ENCODE measurements around the gene LDLRAD1.

GRCh38 chr1:54004481-54005049 is 13.4 kb downstream of the LDLRAD1 start:
- TF ChIP-seq REST (IDR thresholded peaks at IDR 0.05; ENCODE audit: low read depth) (no peak), MAX (IDR thresholded peaks at IDR 0.05) (no peak), YY1 (IDR thresholded peaks at IDR 0.05; ENCODE audit: low read depth) (no peak), USF1 (IDR thresholded peaks at IDR 0.05) (no peak), TEAD4 (IDR thresholded peaks at IDR 0.05) (no peak)

All from Ishikawa (cell line).